HG02798 (cell line): ENCODE measurements around the gene SHISA4.
"Not testable (repeated sequence)": the region's sequence is repeated elsewhere in the genome, so short reads cannot be mapped to it uniquely, and the experiment has no call there.

Experiments
- ATAC-seq: cut with Tn5 transposase; IDR thresholded peaks from one replicate; pipeline ENCODE4 v1.9.1; 2021; ENCODE audit warnings: mild to moderate bottlenecking; ENCODE audit not compliant: unreplicated experiment, poor library complexity

SHISA4 gene

GRCh38 chr1:201888282-201889089 is at the start of gene SHISA4:
TSS of gene SHISA4 (plus strand) at chr1:201888898. CDS start at chr1:201888995, 97 bp downstream.
- no peak for ATAC-seq

- not testable (repeated sequence) for ATAC-seq
These were observed 49.6 kb upstream of the SHISA4 start for GRCh38 chr1:201839089-201839488.

DNA sequence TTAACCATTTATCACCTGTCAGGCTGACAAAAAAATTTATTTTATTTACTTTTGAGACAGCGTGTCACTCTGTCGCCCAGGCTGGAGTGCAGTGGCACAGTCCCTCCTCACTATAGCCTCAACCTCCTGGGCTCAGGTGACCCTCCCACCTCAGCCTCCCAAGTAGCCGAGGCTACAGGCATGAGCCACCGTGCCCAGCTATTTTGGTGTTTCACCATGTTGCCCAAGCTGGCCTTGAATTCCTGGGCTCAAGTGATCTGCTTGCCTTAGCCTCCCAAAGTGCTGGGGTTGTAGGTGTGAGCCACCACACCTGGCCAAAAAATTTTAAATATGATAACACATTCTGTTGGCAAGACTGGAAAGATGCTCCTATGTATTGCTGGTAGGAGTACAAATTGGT is 48.6 kb upstream of the SHISA4 start:
- ATAC-seq = no peak

- no peak for ATAC-seq
These were observed 48.2 kb upstream of the SHISA4 start for GRCh38 chr1:201840490-201840889.

- ATAC-seq = no peak
These were observed 47.3 kb upstream of the SHISA4 start for GRCh38 chr1:201841265-201841912.

- ATAC-seq = no peak
These were observed 46.1 kb upstream of the SHISA4 start for GRCh38 chr1:201842472-201843027.

- no peak for ATAC-seq
These were observed 43.2 kb upstream of the SHISA4 start for GRCh38 chr1:201845331-201846083.

- no peak for ATAC-seq
These were observed 41.5 kb upstream of the SHISA4 start for GRCh38 chr1:201847150-201847549.

- ATAC-seq = no peak
These were observed 40.5 kb upstream of the SHISA4 start for GRCh38 chr1:201848230-201848629.

DNA sequence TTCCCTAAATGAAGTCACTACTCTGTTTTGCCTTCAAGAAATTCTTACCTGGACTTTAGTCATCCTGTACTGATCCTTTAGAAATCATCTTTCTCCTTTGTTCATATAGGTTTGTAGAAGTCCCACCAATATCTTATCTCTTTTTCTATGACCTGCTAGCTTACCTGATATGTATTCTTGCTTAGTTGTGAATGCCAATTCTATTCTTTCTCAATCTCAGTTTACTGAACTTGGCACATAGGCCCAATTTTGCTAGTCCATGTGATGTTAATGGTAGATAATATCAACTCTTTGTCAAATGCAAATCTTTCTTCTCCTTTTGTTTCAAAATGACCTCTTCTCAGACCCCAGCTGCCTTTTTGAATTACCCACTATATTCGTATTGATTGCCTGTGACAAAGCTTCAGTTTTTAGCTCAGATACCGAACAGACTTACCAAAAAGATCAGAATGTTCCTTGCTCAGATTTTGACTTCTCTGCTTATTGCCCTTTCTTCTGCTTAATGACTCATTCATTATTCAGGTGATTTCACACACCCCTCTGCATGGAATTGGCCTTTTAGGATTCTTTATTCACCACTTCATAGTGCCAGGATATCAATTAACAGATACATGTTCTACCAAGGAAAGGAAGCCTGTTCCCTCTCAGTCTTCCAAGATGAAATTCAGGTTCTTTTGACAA is 39.2 kb upstream of the SHISA4 start:
- ATAC-seq = no peak

DNA sequence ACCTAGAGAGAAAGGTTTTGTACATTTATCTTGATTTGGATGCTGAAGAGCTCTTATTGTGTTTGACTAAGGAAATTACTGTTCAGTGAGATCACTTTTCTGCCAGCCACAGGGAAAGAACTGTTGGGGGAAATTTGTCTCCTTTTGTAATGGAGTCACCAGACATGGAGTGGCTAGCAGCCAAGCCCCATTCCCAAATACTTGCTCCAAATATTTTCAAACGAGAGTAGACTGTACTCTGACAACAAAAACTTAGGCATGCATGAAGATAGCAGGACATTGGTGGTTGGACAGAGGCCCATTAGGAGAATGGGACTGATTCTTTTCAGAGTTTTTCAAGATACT is 38.7 kb upstream of the SHISA4 start:
- no peak for ATAC-seq

GRCh38 chr1:201851949-201852348 is 36.7 kb upstream of the SHISA4 start:
- ATAC-seq = no peak

DNA sequence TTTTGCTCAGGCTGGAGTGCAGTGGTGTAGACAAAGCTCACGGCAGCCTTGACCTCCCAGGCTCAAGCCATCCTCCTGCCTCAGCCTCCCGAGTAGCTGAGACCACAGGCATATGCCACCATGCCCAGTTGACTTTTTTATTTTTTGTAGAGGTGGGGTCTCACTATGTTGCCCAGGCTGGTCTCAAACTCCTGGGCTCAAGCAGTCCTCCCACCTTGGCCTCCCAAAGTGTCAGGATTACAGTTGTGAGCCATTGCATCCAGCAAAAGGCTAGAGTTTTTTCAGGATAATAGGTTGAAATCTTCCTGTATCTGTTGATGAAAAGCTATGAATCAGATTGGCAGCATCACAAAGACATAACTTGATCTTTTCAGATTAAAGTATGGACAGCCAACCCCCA is 32.0 kb upstream of the SHISA4 start:
- ATAC-seq = not testable (repeated sequence)

GRCh38 chr1:201859424-201859823 is 29.3 kb upstream of the SHISA4 start:
- ATAC-seq = no peak

GRCh38 chr1:201861448-201861847 is 27.2 kb upstream of the SHISA4 start:
- ATAC-seq = no peak

DNA sequence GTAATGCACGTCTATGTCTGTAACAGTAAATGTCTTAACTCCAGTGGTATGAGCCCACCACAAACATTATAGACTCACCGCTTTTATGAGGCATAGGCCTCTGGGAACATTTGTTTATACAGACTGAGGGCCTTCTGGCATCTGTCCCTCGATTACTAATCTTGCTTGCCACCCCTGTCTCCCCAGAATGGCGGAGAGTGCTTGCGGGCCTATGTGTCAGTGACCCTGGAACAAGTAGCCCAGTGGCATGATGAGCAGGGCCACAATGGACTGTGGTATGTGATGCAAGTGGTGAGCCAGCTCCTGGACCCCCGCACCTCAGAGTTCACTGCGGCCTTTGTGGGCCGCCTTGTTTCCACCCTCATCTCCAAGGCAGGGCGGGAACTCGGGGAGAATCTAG is 18.3 kb upstream of the SHISA4 start:
- no peak for ATAC-seq

DNA sequence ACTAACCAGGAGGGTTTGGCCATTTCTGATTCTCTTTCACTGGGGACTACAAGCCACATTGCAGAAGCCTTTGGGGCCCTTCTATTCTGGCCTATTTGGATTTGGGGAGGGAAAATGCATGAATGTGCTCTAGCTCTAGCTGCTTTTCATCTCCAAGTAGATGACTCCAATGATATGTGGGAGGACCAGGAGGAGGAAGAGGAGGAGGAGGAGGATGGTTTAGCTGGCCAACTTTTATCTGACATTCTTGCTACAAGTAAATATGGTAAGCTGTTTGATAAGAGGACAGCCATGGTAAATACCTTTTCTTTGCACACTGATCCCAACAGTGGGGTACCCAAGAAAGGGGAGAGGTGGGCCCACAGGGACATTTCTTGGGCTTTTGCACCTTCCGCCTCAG is 14.0 kb upstream of the SHISA4 start:
- no peak for ATAC-seq

- ATAC-seq = no peak
These were observed 12.4 kb upstream of the SHISA4 start for GRCh38 chr1:201876148-201876818.

GRCh38 chr1:201877877-201878401 is 10.8 kb upstream of the SHISA4 start:
- ATAC-seq = no peak
